ENCODE results near the gene FNDC3B. TPM values are rescaled to one million over a fixed set of nuclear protein-coding genes. Genes with fewer than 3 reads are reported as not detected.

Gene FNDC3B
- total and polyA plus RNA-seq, 9 of the 15 experiments (the other 6 are each of a cell fraction or from before 2014, with no cell fraction given) = 7.0 to 35.8 (median 16.2) TPM

DNA sequence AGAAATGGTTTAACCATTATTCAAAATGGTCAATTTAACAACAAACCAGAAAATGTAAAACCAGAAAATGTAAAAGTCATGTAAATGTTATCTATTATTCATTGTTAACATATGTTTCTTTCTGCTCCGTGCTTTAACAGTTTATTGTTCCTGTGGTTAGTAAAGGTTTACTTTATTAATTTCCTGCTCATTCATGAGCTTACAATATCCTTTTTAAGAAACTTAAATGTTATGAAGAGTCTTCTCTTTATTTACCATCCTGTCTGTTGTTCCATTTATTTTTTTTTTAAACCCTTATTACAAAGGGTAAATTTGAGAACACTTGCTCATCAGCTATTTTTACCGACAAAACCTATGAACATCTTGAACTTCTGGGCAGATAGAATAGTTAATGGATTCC lies 260.8 kb downstream of the FNDC3B start:
- Histone ChIP-seq H3K27ac (ENCODE audit: extremely low read depth, low read depth, low read length) (no peak overlapping the region), H2AFZ (ENCODE audit: low read depth, low read length) (no peak overlapping the region), H4K20me1 (replicated peaks; ENCODE audit: control insufficient read depth, insufficient read depth, low read length) (no peaks in the 10 kb centered on the region), H3K9me1 (ENCODE audit: control insufficient read depth, insufficient read depth, low read length) (no peaks in the 10 kb centered on the region), H3K79me2 (ENCODE audit: control insufficient read depth, insufficient read depth, low read length) (no peaks in the 10 kb centered on the region), H3K9me3 (replicated peaks; ENCODE audit: control insufficient read depth, insufficient read depth, low read depth, low read length) (no peaks in the 10 kb centered on the region), H3K4me3 (no peak overlapping the region), H3K27me3 (ENCODE audit: control insufficient read depth in 2 of 2, insufficient read depth in 2 of 2, low read length in 2 of 2) (no peaks in the 10 kb centered on the region), H3K9ac (ENCODE audit: insufficient read depth in 1 of 2, low read depth in 2 of 2, low read length in 2 of 2) (no peak overlapping the region), H3K4me2 (ENCODE audit: insufficient read depth, low read length) (no peak overlapping the region), H3K36me3 (ENCODE audit: control insufficient read depth, insufficient read depth, low read length) (peaks cover 63% of the 10 kb centered on the region; the same call in 2 of the 3 replicates), H3K4me1 (replicated peaks in 1 of 2; ENCODE audit: control insufficient read depth in 2 of 2, insufficient read depth in 2 of 2, low read length in 2 of 2) (no peaks in the 10 kb centered on the region)
- intact Hi-C loops (cut with micrococcal nuclease) (no loop called here), in situ Hi-C loops (cut with MboI) (no loop called here)
- no peak for FAIRE-seq
- ChIA-PET CTCF (ENCODE audit: low intra/inter-chr PET ratio) (no interaction called here), POLR2A (no interaction called here)
- BruUV-seq (replicated peaks) = no TSS peak
- ATAC-seq = no peak
- no peak for DNase-seq (ENCODE audit: extremely low read depth in 1 of 4, low spot score in 3 of 4)
- WGBS (ENCODE audit: insufficient coverage, low coverage, missing lambda C conversion rate) = 95% methylated on average over 2 of the region's 2 CpGs
- no peak for TF ChIP-seq GATA2 (CRISPR knock-in tag; IDR thresholded peaks at IDR 0.05)
- TF ChIP-seq ZNF589 (CRISPR knock-in tag; IDR thresholded peaks at IDR 0.05; ENCODE audit: low read depth) = no peak
- no peak for TF ChIP-seq MTA2 (IDR thresholded peaks at IDR 0.05; ENCODE audit: low read depth)
- TF ChIP-seq NFATC3 (IDR thresholded peaks at IDR 0.05) = no peak
- no peak for TF ChIP-seq ZNF212 (CRISPR knock-in tag; IDR thresholded peaks at IDR 0.05)
- TF ChIP-seq MAFF (IDR thresholded peaks at IDR 0.05; ENCODE audit: low read length) = no peak
- TF ChIP-seq RAD51 (IDR thresholded peaks at IDR 0.05; ENCODE audit: borderline replicate concordance, low read depth) = no peak
- TF ChIP-seq TBP (optimal IDR thresholded peaks at IDR 0.05; ENCODE audit: low read depth, low read length) = no peak
- TF ChIP-seq ZNF354B (CRISPR knock-in tag; IDR thresholded peaks at IDR 0.05) = no peak
- TF ChIP-seq, protein P1, sequence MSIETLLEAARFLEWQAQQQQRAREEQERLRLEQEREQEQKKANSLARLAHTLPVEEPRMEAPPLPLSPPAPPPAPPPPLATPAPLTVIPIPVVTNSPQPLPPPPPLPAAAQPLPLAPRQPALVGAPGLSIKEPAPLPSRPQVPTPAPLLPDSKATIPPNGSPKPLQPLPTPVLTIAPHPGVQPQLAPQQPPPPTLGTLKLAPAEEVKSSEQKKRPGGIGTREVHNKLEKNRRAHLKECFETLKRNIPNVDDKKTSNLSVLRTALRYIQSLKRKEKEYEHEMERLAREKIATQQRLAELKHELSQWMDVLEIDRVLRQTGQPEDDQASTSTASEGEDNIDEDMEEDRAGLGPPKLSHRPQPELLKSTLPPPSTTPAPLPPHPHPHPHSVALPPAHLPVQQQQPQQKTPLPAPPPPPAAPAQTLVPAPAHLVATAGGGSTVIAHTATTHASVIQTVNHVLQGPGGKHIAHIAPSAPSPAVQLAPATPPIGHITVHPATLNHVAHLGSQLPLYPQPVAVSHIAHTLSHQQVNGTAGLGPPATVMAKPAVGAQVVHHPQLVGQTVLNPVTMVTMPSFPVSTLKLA (conservative IDR thresholded peaks at IDR 0.05) = no peak
- TF ChIP-seq DDX20 (tag; IDR thresholded peaks at IDR 0.05; ENCODE audit: low read depth) = no peak
- TF ChIP-seq, protein P2, sequence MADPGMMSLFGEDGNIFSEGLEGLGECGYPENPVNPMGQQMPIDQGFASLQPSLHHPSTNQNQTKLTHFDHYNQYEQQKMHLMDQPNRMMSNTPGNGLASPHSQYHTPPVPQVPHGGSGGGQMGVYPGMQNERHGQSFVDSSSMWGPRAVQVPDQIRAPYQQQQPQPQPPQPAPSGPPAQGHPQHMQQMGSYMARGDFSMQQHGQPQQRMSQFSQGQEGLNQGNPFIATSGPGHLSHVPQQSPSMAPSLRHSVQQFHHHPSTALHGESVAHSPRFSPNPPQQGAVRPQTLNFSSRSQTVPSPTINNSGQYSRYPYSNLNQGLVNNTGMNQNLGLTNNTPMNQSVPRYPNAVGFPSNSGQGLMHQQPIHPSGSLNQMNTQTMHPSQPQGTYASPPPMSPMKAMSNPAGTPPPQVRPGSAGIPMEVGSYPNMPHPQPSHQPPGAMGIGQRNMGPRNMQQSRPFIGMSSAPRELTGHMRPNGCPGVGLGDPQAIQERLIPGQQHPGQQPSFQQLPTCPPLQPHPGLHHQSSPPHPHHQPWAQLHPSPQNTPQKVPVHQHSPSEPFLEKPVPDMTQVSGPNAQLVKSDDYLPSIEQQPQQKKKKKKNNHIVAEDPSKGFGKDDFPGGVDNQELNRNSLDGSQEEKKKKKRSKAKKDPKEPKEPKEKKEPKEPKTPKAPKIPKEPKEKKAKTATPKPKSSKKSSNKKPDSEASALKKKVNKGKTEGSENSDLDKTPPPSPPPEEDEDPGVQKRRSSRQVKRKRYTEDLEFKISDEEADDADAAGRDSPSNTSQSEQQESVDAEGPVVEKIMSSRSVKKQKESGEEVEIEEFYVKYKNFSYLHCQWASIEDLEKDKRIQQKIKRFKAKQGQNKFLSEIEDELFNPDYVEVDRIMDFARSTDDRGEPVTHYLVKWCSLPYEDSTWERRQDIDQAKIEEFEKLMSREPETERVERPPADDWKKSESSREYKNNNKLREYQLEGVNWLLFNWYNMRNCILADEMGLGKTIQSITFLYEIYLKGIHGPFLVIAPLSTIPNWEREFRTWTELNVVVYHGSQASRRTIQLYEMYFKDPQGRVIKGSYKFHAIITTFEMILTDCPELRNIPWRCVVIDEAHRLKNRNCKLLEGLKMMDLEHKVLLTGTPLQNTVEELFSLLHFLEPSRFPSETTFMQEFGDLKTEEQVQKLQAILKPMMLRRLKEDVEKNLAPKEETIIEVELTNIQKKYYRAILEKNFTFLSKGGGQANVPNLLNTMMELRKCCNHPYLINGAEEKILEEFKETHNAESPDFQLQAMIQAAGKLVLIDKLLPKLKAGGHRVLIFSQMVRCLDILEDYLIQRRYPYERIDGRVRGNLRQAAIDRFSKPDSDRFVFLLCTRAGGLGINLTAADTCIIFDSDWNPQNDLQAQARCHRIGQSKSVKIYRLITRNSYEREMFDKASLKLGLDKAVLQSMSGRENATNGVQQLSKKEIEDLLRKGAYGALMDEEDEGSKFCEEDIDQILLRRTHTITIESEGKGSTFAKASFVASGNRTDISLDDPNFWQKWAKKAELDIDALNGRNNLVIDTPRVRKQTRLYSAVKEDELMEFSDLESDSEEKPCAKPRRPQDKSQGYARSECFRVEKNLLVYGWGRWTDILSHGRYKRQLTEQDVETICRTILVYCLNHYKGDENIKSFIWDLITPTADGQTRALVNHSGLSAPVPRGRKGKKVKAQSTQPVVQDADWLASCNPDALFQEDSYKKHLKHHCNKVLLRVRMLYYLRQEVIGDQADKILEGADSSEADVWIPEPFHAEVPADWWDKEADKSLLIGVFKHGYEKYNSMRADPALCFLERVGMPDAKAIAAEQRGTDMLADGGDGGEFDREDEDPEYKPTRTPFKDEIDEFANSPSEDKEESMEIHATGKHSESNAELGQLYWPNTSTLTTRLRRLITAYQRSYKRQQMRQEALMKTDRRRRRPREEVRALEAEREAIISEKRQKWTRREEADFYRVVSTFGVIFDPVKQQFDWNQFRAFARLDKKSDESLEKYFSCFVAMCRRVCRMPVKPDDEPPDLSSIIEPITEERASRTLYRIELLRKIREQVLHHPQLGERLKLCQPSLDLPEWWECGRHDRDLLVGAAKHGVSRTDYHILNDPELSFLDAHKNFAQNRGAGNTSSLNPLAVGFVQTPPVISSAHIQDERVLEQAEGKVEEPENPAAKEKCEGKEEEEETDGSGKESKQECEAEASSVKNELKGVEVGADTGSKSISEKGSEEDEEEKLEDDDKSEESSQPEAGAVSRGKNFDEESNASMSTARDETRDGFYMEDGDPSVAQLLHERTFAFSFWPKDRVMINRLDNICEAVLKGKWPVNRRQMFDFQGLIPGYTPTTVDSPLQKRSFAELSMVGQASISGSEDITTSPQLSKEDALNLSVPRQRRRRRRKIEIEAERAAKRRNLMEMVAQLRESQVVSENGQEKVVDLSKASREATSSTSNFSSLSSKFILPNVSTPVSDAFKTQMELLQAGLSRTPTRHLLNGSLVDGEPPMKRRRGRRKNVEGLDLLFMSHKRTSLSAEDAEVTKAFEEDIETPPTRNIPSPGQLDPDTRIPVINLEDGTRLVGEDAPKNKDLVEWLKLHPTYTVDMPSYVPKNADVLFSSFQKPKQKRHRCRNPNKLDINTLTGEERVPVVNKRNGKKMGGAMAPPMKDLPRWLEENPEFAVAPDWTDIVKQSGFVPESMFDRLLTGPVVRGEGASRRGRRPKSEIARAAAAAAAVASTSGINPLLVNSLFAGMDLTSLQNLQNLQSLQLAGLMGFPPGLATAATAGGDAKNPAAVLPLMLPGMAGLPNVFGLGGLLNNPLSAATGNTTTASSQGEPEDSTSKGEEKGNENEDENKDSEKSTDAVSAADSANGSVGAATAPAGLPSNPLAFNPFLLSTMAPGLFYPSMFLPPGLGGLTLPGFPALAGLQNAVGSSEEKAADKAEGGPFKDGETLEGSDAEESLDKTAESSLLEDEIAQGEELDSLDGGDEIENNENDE (IDR thresholded peaks at IDR 0.05; ENCODE audit: low read depth, low read length) = no peak
